DND-41 (cell line): Measurements from ENCODE around the gene TMEM178B.

ENCODE experiments used
- EZH2 ChIP-seq: IDR thresholded peaks from 3 replicates; pipeline ENCODE4 v1.6.1; 2012; ENCODE audit warnings: borderline replicate concordance, low read depth, mild to moderate bottlenecking, moderate library complexity, low read length, inconsistent platforms; ENCODE audit not compliant: severe bottlenecking
- TF ChIP-seq, protein P1 (sequence below): IDR thresholded peaks from 2 replicates; pipeline ENCODE4 v1.5.1; 2012; ENCODE audit warnings: borderline replicate concordance, low read length, moderate library complexity, mild to moderate bottlenecking; ENCODE audit not compliant: poor library complexity, severe bottlenecking; ENCODE audit errors: extremely low read depth

GRCh38 chr7:141217938-141218337 lies 144.1 kb downstream of the TMEM178B start:
- TF ChIP-seq, protein P1, sequence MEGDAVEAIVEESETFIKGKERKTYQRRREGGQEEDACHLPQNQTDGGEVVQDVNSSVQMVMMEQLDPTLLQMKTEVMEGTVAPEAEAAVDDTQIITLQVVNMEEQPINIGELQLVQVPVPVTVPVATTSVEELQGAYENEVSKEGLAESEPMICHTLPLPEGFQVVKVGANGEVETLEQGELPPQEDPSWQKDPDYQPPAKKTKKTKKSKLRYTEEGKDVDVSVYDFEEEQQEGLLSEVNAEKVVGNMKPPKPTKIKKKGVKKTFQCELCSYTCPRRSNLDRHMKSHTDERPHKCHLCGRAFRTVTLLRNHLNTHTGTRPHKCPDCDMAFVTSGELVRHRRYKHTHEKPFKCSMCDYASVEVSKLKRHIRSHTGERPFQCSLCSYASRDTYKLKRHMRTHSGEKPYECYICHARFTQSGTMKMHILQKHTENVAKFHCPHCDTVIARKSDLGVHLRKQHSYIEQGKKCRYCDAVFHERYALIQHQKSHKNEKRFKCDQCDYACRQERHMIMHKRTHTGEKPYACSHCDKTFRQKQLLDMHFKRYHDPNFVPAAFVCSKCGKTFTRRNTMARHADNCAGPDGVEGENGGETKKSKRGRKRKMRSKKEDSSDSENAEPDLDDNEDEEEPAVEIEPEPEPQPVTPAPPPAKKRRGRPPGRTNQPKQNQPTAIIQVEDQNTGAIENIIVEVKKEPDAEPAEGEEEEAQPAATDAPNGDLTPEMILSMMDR: no peak
- TF ChIP-seq EZH2: no peak
